Mammary epithelial cell (primary cell): ENCODE data around the gene MZT2B.
"Not testable (repeated sequence)": the region's sequence is repeated elsewhere in the genome, so short reads cannot be mapped to it uniquely, and the experiment has no call there.

Experiments used
- EZH2 ChIP-seq: IDR thresholded peaks from 2 replicates; pipeline ENCODE4 v1.6.1; 2012; ENCODE audit warnings: low read length, inconsistent platforms, borderline replicate concordance
- TF ChIP-seq, protein P1 (sequence below), 2 donors: IDR thresholded peaks in 1 of 2; conservative IDR thresholded peaks in 1 of 2; 2 replicates each; pipeline ENCODE4 v1.5.1; 2011 to 2012; ENCODE audit warnings: inconsistent platforms in 2 of 2, low read length in 2 of 2, mild to moderate bottlenecking in 2 of 2, control low read depth in 1 of 2, low read depth in 1 of 2; ENCODE audit not compliant: insufficient read depth in 1 of 2; ENCODE audit errors: extremely low read depth in 1 of 2

DNA sequence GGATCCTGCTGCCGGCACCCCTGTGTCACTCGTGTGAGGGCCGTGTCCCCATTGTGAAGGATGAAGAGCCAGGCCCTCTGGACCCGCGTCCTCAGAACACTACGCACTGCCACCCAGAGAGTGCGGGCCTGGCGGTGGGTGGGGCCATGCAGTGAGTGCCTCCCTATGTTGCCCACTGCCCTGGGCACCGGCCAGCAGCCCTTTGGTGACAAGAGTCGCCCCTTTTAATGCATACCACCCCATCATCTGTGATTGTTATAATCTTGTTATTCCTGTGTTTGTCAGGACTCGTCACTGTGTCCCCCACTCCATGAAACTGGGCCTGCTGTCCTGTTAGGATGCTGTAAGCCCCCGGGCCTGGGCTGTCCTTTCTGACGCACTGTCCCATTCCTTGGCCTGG, 43.7 kb upstream of the MZT2B start:
- TF ChIP-seq, protein P1, sequence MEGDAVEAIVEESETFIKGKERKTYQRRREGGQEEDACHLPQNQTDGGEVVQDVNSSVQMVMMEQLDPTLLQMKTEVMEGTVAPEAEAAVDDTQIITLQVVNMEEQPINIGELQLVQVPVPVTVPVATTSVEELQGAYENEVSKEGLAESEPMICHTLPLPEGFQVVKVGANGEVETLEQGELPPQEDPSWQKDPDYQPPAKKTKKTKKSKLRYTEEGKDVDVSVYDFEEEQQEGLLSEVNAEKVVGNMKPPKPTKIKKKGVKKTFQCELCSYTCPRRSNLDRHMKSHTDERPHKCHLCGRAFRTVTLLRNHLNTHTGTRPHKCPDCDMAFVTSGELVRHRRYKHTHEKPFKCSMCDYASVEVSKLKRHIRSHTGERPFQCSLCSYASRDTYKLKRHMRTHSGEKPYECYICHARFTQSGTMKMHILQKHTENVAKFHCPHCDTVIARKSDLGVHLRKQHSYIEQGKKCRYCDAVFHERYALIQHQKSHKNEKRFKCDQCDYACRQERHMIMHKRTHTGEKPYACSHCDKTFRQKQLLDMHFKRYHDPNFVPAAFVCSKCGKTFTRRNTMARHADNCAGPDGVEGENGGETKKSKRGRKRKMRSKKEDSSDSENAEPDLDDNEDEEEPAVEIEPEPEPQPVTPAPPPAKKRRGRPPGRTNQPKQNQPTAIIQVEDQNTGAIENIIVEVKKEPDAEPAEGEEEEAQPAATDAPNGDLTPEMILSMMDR (conservative IDR thresholded peaks at IDR 0.05 in 1 of 2, IDR thresholded peaks at IDR 0.05 in 1 of 2; ENCODE audit: extremely low read depth in 1 of 2, insufficient read depth in 1 of 2, low read depth in 1 of 2, low read length in 2 of 2) = not testable (repeated sequence)
- not testable (repeated sequence) for TF ChIP-seq EZH2
